SK-N-SH treated with all-trans-retinoic acid at 6 μM for 48 hours (cell line): ENCODE measurements around the gene ART3.

Experiments
- ATAC-seq: fragments of 200-7000 bp; cut with Tn5 transposase; 3 replicates; pipeline ENCODE4 v1.9.1; 2020; ENCODE audit warnings: mild to moderate bottlenecking, moderate library complexity
- BACH2 ChIP-seq: fragments of 250-450 bp; sonication (Bioruptor Pico); IDR thresholded peaks from 2 replicates; pipeline ENCODE4 v1.9.0; 2021; ENCODE audit warnings: mild to moderate bottlenecking, borderline replicate concordance
- CSDC2 ChIP-seq: fragments of 250-450 bp; sonication (Bioruptor Pico); IDR thresholded peaks from 2 replicates; pipeline ENCODE4 v1.5.0; 2020; ENCODE audit warnings: mild to moderate bottlenecking, moderate library complexity
- ESRRG ChIP-seq: fragments of 250-450 bp; sonication (Bioruptor Pico); IDR thresholded peaks from 2 replicates; pipeline ENCODE4 v1.6.1; 2021; ENCODE audit warnings: mild to moderate bottlenecking
- GLIS3 ChIP-seq: fragments of 250-450 bp; sonication (Bioruptor Pico); IDR thresholded peaks from 2 replicates; pipeline ENCODE4 v1.5.0; 2020; ENCODE audit warnings: mild to moderate bottlenecking, moderate library complexity
- OSR1 ChIP-seq: fragments of 250-450 bp; sonication (Bioruptor Pico); IDR thresholded peaks from 2 replicates; pipeline ENCODE4 v1.8.0; 2022; ENCODE audit warnings: moderate library complexity, mild to moderate bottlenecking, inconsistent platforms
- RARB ChIP-seq: fragments of 250-450 bp; sonication (Bioruptor Pico); IDR thresholded peaks from 2 replicates; pipeline ENCODE4 v1.8.0; 2021; ENCODE audit warnings: mild to moderate bottlenecking, moderate library complexity
- SNAI2 ChIP-seq: fragments of 250-450 bp; sonication (Bioruptor Pico); IDR thresholded peaks from 2 replicates; pipeline ENCODE4 v1.5.0; 2020; ENCODE audit warnings: mild to moderate bottlenecking, moderate library complexity
- TCF4 ChIP-seq: fragments of 250-450 bp; sonication (Bioruptor Pico); IDR thresholded peaks from 2 replicates; pipeline ENCODE4 v1.8.0; 2021; ENCODE audit warnings: mild to moderate bottlenecking, moderate library complexity, borderline replicate concordance
- TOX ChIP-seq: fragments of 250-450 bp; sonication (Bioruptor Pico); IDR thresholded peaks from 2 replicates; pipeline ENCODE4 v1.8.0; 2021; ENCODE audit warnings: mild to moderate bottlenecking, moderate library complexity, borderline replicate concordance
- ZC3H10 ChIP-seq: fragments of 250-450 bp; sonication (Bioruptor Pico); IDR thresholded peaks from 2 replicates; pipeline ENCODE4 v1.5.1; 2021; ENCODE audit warnings: mild to moderate bottlenecking, moderate library complexity
- ZFP3 ChIP-seq: fragments of 250-450 bp; sonication (Bioruptor Pico); IDR thresholded peaks from 2 replicates; pipeline ENCODE4 v1.5.0; 2020; ENCODE audit warnings: mild to moderate bottlenecking, moderate library complexity
- ZFP30 ChIP-seq: fragments of 450-650 bp; formaldehyde crosslinking; IDR thresholded peaks from 2 replicates; pipeline ENCODE4 v1.5.0; 2022; ENCODE audit warnings: mild to moderate bottlenecking, moderate library complexity
- ZNF565 ChIP-seq: fragments of 450-650 bp; formaldehyde crosslinking; conservative IDR thresholded peaks from 2 replicates; pipeline ENCODE4 v1.5.0; 2020; ENCODE audit warnings: low read depth, mild to moderate bottlenecking, moderate library complexity
- ZNF70 ChIP-seq: fragments of 450-650 bp; formaldehyde crosslinking; IDR thresholded peaks from 2 replicates; pipeline ENCODE4 v1.5.0; 2020; ENCODE audit warnings: mild to moderate bottlenecking, moderate library complexity
- ZNF8 ChIP-seq: fragments of 450-650 bp; formaldehyde crosslinking; IDR thresholded peaks from 2 replicates; pipeline ENCODE4 v1.5.0; 2020; ENCODE audit warnings: mild to moderate bottlenecking, moderate library complexity
- TF ChIP-seq, protein P1 (sequence below): fragments of 250-450 bp; sonication (Bioruptor Pico); IDR thresholded peaks from 2 replicates; pipeline ENCODE4 v1.5.0; 2020; ENCODE audit warnings: mild to moderate bottlenecking, moderate library complexity
- TF ChIP-seq, protein P2 (sequence below): fragments of 250-450 bp; sonication (Bioruptor Pico); IDR thresholded peaks from 2 replicates; pipeline ENCODE4 v1.5.1; 2020; ENCODE audit warnings: low read depth, mild to moderate bottlenecking, moderate library complexity

The ART3 gene

DNA sequence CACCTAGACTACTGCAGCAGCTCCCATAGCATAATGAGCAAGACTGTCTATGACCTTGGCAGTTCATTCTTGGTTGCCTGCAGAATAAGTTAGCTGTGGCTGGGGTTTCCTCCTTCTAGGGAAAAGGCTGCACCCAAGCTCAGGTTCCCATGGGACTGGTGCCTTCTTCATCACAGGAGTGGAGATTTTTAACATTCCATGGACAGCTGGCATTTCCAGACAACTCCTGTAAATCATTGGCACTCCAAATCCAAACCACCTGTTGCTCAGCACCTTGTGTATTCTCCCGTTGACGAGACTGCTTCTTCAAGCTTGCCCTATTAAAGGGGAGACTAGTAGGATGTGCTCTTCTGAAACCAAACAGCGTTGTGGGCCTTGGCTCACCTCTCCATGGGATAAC, 81.5 kb downstream of the ART3 start (continued):
- TF ChIP-seq ESRRG (CRISPR knock-in tag) = no peak

DNA sequence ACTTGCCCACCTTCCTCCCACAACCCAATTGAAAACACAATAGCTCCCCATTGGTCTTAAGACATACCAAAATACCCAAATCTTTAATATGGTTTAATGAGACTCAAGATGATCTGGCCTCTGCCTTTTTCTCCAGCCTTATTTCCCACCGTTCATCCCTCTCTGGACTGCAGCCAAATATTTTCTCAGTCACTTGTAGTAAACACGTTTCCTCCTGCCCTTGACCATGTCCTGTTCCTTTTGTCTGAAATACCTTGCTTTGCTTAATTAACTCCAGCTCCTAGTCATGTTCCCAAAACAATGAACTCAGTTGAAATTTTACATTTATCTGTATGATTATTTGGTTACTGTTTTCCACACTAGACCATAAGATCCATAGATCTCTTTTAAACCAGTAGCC, 82.1 kb downstream of the ART3 start:
- ATAC-seq = no peak
- TF ChIP-seq ZNF565 (CRISPR knock-in tag) = no peak
- no peak for TF ChIP-seq ZFP3
- no peak for TF ChIP-seq TCF4 (CRISPR knock-in tag)
- TF ChIP-seq ZNF70 = no peak
- TF ChIP-seq CSDC2 (CRISPR knock-in tag) = no peak
- TF ChIP-seq BACH2 (CRISPR knock-in tag) = no peak
- no peak for TF ChIP-seq OSR1 (CRISPR knock-in tag)
- no peak for TF ChIP-seq GLIS3 (CRISPR knock-in tag)
- no peak for TF ChIP-seq TOX (CRISPR knock-in tag)
- TF ChIP-seq ZNF8 (CRISPR knock-in tag) = no peak
- TF ChIP-seq, protein P1, sequence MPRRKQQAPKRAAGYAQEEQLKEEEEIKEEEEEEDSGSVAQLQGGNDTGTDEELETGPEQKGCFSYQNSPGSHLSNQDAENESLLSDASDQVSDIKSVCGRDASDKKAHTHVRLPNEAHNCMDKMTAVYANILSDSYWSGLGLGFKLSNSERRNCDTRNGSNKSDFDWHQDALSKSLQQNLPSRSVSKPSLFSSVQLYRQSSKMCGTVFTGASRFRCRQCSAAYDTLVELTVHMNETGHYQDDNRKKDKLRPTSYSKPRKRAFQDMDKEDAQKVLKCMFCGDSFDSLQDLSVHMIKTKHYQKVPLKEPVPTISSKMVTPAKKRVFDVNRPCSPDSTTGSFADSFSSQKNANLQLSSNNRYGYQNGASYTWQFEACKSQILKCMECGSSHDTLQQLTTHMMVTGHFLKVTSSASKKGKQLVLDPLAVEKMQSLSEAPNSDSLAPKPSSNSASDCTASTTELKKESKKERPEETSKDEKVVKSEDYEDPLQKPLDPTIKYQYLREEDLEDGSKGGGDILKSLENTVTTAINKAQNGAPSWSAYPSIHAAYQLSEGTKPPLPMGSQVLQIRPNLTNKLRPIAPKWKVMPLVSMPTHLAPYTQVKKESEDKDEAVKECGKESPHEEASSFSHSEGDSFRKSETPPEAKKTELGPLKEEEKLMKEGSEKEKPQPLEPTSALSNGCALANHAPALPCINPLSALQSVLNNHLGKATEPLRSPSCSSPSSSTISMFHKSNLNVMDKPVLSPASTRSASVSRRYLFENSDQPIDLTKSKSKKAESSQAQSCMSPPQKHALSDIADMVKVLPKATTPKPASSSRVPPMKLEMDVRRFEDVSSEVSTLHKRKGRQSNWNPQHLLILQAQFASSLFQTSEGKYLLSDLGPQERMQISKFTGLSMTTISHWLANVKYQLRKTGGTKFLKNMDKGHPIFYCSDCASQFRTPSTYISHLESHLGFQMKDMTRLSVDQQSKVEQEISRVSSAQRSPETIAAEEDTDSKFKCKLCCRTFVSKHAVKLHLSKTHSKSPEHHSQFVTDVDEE = no peak
- no peak for TF ChIP-seq ZC3H10 (CRISPR knock-in tag)
- no peak for TF ChIP-seq ZFP30
- TF ChIP-seq, protein P2, sequence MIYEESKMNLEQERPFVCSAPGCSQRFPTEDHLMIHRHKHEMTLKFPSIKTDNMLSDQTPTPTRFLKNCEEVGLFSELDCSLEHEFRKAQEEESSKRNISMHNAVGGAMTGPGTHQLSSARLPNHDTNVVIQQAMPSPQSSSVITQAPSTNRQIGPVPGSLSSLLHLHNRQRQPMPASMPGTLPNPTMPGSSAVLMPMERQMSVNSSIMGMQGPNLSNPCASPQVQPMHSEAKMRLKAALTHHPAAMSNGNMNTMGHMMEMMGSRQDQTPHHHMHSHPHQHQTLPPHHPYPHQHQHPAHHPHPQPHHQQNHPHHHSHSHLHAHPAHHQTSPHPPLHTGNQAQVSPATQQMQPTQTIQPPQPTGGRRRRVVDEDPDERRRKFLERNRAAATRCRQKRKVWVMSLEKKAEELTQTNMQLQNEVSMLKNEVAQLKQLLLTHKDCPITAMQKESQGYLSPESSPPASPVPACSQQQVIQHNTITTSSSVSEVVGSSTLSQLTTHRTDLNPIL = no peak
- no peak for TF ChIP-seq RARB (CRISPR knock-in tag)
- TF ChIP-seq, all 23 proteins: peak for 0

DNA sequence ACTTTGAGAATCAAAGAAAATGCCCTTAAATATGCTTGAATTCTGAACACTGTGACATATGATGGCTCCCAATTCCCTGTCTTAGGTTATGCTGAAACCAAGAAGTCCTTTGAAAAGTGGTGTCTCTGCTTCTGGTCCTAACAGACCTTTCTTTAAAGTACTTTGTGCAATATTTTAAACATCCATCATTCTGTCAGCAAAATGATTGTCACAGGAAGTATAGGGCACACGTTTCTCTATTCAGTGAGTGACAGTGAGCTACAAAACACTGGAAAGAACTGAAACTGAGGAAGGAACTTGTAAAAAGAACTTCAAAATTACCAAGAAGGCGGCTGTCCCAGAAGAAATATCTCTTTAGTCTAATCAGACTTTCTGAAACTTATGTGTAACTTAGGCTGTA, 85.8 kb downstream of the ART3 start:
- no peak for TF ChIP-seq SNAI2 (CRISPR knock-in tag)
- TF ChIP-seq, all 23 proteins: peak for 0
- ATAC-seq = no peak
